ENCODE data around the gene POLA1.
"Not testable (repeated sequence)": the region's sequence is repeated elsewhere in the genome, so short reads cannot be mapped to it uniquely, and the experiment has no call there.

POLA1 gene

DNA sequence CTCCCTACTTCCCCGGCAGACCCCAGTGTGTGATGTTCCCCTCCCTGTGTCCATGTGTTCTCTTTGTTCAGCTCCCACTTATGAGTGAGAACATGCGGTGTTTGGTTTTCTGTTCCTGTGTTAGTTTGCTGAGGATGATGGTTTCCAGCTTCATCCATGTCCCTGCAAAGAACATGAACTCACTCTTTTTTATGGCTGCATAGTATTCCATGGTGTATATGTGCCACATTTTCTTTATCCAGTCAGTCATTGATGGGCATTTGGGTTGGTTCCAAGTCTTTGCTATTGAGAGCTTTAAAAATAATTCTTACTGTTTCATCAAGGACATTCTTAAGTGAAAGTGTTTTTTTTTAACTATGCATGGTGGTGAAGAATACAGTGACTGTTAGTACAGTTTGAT, 126.1 kb downstream of the POLA1 start:
- not testable (repeated sequence) for DNase-seq

DNA sequence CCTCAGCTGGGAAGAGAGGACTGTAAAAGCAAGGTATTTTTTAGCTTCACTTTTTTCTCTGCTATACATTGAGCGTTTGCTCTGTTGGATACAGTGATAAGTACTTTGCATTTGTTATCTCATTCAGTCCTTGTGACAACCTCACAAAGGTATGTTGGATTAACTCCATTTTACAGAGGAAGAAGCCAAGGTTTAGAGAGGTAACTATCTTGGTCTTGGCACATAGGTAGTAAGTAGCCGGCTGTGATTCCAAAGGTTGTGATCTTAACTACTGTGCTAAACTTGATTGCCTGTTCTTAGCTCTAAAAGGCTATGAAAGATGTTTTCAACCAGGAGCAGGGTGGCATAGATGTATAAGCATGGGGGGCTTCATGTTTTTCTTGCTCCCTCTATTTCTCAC, 134.4 kb downstream of the POLA1 start:
- no peak for DNase-seq

DNA sequence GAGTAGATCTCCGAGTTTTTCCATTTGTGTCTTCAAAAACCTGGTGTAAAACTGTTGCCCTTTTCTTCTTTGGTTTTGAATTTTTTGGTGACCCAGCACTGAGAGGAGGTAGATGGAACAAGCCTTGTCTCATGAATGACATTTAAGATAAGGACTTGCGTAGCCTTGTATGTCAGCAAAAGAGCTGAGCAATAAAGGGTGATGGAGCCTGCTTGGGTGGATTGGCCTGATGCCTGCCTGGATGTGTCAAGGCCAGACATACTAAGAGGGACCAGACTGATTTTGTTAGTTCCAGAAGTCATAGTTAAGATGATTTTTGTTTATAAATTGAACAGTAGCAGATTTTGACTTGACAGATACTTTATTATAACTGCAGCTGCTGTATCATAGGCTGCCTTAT, 134.9 kb downstream of the POLA1 start:
- no peak for DNase-seq

DNA sequence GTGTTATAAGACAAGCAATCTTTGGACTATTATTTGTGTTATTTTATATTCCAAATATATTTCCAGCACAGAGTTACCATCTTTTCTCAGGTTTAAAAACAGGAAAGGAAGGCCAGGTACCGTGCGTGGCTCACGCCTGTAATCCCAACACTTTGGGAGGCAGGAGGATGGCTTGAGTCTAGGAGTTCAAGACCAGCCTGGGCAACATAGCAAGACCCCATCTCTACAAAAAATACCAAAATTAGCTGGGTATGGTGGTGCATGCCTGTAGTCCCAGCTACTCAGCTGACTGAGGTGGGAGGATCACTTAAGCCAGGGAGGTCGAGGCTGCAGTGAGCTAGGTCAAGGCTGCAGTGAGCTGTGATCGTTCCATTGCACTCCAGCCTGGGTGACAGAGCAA, 140.0 kb downstream of the POLA1 start:
- no peak for DNase-seq

DNA sequence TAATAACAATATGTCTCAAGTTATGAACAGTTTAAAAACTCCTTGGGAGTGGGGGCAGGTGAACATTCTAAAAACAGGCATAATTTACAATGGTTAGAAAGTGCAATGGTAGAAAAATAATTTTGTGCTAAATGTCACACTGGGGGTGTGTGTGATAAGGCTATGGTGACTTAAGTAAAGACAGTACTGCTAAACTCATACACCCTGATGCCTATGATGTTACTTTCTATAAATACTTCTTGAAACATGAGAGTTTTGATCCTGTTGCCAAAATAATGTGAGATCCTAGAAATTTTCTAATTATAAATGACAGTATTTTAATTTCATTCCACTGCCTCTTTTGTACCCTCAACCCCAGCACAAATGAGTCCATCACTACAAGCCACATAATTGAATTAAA, 144.2 kb downstream of the POLA1 start:
- no peak for DNase-seq

DNA sequence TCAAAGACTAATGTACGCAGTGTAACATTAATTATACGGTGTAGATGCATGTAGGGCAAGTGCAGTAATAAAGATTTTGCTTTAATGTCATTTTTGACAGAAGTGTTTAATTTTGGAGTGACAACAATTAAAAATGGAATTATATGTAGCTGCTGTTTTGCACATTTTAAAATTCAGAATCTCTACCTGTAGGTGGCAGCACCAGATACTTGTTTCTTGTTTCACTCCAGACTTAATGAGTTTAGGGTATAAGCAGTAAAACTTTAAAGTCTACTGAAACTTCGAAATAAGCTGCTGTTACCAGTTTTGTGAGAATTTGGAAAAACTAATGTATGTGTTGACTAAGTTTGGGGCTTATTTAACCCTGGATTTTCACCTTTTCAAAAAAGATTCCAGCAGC, 144.9 kb downstream of the POLA1 start:
- no peak for DNase-seq

DNA sequence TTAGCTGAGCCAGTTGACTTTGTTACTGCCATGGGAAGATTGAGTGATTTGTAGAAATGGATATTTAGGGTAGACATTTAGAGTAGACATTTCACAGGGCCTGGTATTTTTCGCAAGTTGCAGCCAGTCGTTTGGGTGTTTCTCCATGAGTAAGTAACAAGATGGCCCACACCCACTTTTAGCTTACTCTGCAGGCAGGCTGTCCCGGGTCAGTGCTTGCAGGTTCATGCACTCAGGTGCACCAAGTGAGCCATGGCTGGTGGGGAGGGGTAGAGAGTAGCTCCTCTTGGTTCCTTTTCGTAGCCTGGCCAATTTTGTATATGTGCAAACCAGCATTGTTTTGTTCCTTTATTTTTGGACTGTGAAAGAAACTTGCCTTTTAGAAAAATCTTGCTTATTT, 145.6 kb downstream of the POLA1 start:
- no peak for DNase-seq

DNA sequence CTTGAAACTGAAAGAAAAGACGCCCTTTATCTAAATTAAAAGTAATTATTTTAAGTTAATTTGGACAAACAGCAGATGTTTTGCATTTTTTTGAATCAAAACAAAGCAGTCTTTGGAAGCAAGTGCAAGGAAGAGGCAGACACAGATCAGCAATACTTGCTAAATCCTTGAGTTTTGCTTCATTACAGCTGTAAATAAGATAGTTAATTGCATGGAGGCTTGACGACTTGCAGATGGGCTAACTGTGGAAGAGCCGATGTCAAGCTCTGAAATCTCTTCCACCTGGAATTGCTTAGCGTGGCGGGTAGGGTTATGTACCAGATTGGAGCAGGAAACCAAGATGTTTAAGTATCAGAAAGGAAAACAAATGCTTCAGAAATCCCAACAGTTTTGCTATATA, 148.8 kb downstream of the POLA1 start:
- no peak for DNase-seq

DNA sequence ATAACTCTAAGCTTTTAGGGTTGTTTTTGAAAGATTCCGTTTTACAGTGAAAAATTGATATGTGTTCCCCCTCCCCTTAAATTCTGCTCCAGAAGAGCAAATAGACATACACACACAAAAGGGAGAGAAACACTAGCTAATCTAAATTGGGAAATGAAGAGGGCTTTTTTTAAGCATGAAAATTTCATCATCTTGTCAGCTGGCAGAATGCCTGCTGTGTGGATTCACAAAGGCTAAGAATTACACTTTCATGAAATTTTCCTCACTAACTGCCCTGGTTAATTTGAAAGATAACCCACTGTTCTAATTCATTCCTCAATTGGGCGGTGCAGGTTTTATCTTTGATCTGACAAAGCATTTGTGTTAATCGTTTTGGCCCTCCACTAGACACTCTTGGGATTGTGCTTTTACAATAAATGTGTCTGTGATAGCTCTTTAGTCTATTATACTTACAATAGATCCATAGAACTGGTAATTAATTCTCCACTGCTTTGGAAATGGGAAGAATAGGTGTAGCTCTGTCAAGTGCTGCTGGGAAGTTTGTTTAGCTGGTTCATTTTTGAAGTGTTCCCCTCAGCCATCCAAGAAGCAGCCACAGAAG, 152.9 kb downstream of the POLA1 start:
- DNase-seq = no peak

DNA sequence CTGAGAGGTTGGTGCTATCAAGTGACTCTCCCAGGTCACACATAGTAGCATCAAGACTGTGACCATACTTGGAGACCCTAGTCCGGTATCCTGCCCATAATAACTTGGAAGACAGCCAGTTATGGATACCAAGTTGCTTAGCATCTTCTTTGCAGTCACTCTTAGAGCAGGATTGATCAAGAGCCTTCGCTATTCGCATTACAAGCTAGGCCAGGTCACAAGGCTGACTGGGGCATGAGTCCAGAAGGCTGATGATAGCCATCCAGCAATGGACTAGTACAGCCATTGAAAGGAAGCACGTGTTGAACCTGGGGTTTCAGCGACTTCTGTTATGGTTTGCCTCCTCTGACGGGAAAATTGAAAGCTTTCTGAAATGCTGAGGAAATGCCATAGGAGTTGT, 157.6 kb downstream of the POLA1 start:
- no peak for DNase-seq

DNA sequence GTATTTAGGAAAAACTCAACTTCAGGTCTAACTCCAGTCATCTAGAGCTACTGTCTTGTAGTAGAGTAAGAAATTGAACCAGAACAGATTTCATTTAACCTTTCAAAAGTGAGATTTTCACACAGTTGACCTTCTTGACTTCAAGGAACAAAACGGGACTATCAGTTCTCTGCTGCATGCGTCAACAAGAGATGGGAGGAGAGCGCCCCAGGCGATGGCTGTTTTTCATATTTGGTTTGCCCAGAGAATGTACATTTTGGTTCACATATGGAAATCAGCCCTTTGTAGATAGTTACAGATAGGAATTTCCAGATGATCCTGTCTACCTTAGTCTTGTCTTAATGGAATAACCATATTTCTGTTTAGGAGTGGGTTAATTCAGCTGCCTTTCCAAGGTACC, 158.1 kb downstream of the POLA1 start:
- no peak for DNase-seq

DNA sequence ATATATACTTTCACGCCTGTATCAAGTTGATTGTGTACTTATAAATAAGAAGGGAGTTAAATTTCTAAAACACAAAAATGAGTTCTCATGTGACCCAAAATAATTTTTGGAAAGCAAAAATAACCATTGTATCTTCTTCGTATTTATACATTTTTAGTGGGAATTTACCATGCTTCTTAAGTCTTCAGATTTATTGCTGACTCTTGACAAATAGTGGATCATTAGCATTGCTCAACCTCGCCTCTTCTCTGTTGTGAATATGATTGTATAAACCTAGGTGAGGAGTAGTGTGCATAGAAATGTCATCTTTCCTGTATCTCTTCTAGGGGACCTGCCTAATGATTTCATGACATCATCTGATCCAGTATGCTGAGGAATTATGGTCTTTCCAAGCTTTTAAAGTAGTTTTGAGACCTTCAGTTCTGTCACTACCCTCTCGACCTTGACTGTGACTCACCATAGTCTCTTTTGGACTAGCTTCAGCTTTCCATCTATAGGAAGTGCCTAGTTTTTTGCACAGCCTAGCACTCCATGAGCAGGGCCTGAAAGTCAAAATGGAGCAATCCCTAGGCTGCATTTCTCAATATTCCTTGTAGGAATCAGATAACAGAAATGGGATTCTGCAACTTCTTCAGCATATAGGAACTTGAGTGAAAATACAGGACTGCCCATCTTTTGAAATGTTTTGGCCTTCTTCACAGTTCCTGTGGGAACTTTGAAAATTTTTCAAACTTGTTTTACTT, 164.5 kb downstream of the POLA1 start:
- DNase-seq = no peak

DNA sequence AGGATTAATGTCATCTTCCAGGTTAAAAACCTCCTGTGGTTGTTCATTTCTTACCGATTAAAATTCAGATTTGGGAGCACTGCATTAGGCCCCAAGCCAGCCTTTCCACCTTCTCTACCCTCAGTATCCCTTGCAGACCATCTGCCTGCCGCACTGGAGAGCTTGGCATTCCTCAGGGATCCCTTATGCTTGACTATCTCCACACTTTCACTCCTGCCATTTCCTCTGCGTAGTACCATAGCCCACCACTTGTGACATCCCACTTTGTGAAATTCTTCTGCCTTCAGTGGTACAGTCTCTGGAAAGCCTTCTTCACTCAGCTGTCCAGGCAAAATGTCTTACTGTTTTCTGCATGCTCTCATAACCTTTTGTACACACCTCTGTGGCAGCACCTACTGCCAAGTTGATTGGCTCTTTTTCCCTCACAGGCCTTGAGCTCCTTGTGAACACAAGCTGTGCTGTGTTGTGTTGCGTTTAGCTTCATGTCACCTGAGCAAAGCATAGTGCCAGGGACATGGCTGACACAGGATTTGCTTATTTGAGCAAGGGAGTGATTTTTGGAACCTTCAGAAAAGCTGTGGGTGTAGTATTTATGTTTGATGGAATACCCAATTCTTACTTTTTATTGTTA, 165.6 kb downstream of the POLA1 start:
- DNase-seq = no peak

DNA sequence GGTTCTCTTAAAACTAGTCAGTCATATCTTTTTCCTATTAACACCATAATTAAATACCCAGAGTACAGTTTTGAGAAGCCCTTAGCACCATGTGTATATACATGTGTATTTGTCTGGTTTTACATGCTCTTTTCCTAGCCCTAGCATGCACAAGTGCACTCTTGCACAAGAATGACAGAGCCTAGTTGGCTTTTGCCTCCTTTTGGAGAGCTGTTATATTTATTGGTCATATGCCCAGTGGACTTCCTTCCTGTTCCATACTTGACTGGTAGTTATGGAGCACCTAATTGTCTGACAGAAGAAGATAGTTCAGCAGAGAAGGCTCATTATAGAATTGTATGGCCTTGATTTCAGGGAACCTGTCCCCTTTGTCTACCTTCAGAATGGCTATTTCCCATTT, 166.4 kb downstream of the POLA1 start:
- DNase-seq = no peak

DNA sequence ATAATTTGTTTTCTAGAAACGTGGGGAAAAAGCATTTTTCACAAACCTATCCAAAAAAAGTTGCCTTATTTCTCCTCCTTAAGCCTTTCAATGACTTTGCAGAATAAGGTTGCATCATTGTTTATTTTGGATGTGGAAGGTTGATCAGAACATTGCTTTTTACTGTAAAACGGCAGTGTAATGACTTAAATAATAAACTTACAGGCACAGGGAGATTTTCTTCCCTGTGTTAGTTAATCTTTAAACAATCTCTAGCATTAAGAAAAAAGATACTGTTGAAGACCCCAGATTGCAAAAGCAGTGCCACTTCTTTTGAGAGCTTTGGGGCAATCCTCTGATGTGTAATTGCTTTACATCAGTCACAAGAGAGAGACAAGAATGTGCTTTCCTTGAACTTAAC, 168.6 kb downstream of the POLA1 start:
- DNase-seq = no peak

DNA sequence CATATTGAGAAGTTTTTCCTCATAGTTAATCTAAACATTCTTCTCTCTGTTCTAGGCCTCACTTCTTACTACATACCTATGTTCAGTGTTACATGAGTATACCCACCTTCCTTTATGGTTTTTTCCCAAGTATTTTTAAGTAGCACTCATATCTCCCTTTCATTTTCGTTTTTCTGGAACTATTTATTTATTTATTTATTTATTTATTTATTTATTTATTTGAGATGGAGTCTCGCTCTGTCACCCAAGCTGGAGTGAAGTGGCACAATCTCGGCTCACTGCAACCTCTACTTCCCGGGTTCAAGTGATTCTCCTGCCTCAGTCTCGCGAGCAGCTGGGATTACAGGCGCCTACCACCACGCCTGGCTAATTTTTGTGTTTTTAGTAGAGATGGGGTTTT, 170.1 kb downstream of the POLA1 start:
- not testable (repeated sequence) for DNase-seq

DNA sequence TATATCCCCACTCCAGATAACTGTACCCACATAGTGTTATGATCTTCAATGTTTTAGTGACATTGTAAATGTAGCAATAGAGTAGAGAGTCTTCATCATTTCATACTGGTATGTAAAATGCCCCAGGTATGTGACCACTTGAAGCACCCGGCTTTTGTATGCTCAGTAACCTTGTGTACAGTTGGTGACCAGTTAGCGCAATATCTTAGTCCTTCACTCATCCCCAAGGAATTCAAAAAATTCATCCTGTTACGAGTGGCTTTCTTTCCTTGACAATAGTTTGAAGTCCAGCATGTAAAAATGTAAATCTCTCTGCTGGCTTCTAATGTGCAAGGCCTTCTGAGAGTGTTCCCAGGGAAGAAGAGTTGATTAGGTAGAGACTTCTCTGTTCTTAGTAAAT, 176.4 kb downstream of the POLA1 start:
- DNase-seq = no peak

DNA sequence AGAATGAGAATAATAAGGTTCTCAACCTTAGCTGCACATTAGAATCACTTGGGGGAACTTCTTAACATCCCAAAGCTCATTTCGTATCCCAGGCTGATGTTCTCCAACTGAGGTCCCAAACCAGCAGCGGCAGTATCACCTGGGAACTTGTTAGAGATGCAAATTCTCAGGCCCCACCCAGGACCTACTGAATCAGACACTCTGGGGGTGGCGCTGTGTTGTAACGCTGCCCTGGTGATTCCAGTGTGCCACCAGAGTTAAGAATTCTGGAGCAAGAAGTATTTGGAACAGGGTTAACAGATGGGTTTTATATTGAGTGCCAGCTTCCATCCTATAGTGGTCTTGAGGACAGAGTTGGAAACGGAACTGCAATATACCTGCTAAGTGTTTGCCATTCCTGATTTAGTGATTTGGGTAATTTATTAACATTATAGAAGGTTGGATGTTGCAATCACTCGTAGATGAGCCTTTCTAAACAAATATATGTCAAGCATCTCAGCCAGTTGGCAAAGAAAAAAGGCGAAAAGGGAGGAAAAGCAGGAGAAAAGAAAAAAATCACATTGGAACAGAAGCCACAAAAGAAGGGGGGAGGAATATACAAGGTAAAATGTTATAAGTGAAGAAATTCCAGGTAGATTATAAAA, 181.0 kb downstream of the POLA1 start:
- no peak for DNase-seq

DNA sequence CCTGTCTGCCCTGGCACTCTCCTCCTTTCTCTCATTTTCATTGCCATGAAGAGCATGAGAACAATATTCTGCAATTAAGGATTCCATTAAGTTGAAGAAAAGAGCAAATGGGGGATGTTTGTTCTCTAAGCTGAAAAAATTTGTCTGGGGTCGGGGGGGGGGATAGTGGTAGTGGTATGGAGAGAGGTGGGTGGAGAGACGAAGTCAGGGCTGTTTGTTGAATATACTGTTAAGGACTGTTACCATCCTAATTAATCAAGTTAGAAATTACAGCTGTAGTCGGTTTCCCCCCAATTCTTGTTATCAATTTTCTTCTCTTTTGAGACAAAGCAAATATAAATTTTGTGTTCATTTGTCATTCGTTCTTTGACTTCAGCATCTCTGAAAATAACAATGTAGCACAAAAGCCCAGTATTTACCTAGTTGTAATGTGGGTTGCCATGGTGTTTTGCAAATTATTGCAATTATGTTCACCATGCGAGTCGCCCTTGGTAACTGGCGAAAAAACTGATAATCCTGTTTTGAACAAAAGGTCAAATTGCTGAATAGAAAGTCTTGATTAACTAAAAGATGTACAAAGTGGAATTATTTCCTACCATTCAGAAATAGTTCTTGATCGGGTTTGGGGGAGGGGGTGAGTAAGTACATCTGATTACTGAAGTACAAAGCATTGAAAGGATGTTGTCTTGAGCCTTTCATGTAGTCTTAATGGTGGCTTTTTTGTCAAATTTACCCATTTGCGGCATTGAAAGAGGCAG, 183.0 kb downstream of the POLA1 start:
- DNase-seq = no peak

DNA sequence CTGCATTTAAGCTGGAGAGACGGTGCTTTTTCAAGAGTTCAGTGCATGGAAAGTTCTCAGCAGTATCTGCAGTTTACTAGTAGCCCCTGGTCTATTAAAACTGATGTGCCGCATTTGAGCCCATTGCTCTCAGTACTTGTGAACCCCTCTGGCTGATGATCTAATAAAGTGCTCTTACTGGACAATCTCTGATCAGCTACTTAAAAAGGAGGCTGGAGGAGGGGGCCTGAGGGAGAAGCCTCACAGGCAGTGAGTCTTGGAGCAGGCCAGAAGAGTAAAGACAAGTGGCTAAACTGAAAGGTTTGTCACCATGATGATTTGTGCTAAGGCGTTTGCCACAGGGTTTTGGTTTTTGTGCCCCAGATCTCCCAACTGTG, 183.6 kb downstream of the POLA1 start:
- no peak for DNase-seq

DNA sequence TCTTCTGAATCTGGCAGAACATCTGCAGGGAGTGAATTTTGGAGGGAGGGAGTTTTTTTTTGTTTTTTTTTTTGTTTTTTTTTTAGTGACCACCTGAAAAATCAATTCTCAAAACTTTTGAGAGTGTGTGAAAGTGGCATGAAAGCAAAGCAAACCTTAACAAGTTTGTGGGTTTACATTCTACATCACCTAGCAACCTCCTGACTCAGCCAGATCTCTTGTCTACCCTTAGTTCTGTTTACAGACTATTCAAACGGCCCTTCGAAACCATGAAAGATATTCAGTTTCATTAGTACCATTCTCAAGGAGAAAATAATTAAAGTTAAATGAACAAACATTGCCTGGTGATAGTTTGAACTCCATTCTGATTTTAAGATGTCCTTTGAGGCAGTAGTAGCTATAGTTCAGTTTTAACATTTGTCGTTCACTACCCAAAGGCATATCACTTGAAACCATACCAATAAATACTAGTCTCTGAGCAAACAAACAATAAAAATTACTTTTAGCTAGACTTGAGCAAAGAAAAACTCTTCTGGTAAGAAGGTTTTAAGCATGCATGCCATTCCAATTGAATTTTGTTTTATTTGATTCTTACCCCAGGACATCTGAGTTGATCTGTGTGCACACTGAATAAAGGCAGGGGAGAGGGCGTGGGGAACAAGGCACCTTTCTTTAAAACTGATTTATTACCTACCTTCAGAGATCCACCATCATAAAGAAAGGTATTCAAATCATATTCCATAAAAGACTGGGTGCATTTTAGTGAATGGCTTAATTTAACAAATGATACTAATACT, 184.3 kb downstream of the POLA1 start:
- no peak for DNase-seq

DNA sequence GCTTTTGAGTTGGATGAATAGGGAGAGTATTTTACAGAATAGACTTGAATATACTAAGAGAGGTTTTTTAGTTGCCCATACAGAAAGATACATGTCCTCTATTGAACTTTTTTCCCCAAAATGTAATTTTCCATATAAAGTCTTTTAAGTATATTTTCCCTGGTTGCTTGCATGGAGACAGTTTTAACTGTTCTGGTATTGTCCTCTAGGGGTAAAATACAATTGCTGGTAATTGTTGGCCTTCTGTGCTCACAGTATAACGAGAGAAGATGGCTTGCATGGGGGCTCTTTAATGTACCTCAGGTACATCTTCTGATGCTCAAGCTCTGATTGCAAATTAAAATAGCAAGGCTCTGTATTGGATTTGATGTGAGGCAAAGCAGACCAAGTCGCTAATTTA, 186.0 kb downstream of the POLA1 start:
- DNase-seq = no peak

DNA sequence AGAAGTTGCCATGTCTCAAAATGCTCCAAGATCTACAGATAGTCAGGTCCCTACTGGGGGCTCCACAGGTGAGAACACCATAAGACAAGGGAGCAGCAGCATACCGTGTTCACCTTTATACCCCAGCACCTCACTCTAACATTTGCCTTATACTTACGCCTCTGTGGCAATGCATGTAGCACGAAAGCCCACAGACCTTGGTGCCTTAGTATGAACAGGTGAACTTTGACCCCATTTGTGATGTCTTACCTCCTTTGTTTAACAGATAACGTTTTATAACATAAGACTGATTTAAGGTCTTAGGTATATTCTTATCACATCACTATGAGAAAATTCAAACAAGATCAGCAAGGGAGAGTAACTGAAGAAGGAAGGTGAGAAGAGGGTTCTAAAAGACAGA, 193.2 kb downstream of the POLA1 start:
- DNase-seq = no peak
